ENCODE results near the gene TRAPPC3.

TRAPPC3 gene

DNA sequence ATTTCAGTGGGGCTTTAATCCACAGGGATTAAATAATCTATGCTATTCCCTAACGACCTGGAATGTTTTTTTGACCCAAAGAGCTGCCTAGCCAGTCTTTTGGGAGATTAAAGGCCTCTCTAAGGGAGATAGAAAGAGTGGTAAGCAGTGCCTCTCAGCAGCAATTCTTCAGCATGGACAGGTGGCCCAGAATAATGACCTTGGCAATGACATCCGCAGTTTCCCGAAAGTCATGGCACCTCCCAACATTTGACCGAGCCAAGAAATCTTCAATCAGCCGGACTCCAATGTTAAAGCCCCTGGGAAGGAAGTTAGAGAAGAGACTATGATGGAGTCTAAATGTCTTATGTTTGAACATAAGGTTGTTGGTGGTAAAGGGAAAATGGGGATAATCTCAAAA lies 9.8 kb downstream of the TRAPPC3 start:
- Histone ChIP-seq H3K4me3 (ENCODE audit: low read length) (no peak overlapping the region), H3K79me2 (ENCODE audit: low read length) (peaks cover 36% of the 10 kb centered on the region), H3K4me1 (ENCODE audit: low read length) (peaks cover 4% of the 10 kb centered on the region; the same call in 1 of the 2 replicates), H3K4me2 (ENCODE audit: low read length) (no peak overlapping the region), H4K20me1 (ENCODE audit: insufficient read depth, low read length) (no peaks in the 10 kb centered on the region), H3K9me3 (ENCODE audit: insufficient read depth, low read length) (no peaks in the 10 kb centered on the region), H3K27me3 (ENCODE audit: low read depth, low read length) (no peaks in the 10 kb centered on the region), H3K9ac (ENCODE audit: low read length) (no peak overlapping the region), H2AFZ (ENCODE audit: low read depth, low read length) (no peak overlapping the region), H3K36me3 (replicated peaks; ENCODE audit: low read depth, low read length) (no peaks in the 10 kb centered on the region), H3K27ac (ENCODE audit: low read length) (no peak overlapping the region)
- no peak for TF ChIP-seq EZH2phosphoT487 (IDR thresholded peaks at IDR 0.05; ENCODE audit: low read depth)
- TF ChIP-seq, protein P1, sequence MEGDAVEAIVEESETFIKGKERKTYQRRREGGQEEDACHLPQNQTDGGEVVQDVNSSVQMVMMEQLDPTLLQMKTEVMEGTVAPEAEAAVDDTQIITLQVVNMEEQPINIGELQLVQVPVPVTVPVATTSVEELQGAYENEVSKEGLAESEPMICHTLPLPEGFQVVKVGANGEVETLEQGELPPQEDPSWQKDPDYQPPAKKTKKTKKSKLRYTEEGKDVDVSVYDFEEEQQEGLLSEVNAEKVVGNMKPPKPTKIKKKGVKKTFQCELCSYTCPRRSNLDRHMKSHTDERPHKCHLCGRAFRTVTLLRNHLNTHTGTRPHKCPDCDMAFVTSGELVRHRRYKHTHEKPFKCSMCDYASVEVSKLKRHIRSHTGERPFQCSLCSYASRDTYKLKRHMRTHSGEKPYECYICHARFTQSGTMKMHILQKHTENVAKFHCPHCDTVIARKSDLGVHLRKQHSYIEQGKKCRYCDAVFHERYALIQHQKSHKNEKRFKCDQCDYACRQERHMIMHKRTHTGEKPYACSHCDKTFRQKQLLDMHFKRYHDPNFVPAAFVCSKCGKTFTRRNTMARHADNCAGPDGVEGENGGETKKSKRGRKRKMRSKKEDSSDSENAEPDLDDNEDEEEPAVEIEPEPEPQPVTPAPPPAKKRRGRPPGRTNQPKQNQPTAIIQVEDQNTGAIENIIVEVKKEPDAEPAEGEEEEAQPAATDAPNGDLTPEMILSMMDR (IDR thresholded peaks at IDR 0.05; ENCODE audit: low read depth, low read length): no peak

DNA sequence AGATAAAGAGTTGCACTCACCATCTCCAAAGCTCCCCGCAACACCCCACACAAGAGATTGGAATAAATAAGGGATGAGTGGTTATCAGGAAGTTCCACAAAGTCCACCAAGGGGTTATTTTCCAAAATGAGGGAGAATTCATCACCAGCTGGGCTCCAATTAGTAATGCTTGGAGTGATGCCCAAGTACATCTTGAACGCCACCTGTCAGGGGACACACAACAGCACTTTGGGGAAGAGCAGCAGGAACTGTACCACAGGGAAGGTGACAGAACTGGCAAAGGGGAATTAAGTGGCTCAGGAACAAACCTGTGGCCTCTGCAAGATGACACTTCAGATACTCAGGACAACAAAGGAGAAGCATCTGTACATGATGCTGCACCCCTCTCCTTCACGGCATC lies 11.5 kb downstream of the TRAPPC3 start:
- no peaks in the 10 kb centered on the region for H3K36me3 ChIP-seq (replicated peaks; ENCODE audit: low read depth, low read length)
- H3K79me2 ChIP-seq (ENCODE audit: low read length): peaks cover 24% of the 10 kb centered on the region
- H2AFZ ChIP-seq (ENCODE audit: low read depth, low read length): no peak overlapping the region
- no peaks in the 10 kb centered on the region for H3K9me3 ChIP-seq (ENCODE audit: insufficient read depth, low read length)
- H3K4me1 ChIP-seq (ENCODE audit: low read length): no peaks in the 10 kb centered on the region
- no peaks in the 10 kb centered on the region for H3K27me3 ChIP-seq (ENCODE audit: low read depth, low read length)
- no peak overlapping the region for H3K4me2 ChIP-seq (ENCODE audit: low read length)
- H3K4me3 ChIP-seq (ENCODE audit: low read length): no peak overlapping the region
- no peak overlapping the region for H3K27ac ChIP-seq (ENCODE audit: low read length)
- TF ChIP-seq, protein P1 (IDR thresholded peaks at IDR 0.05; ENCODE audit: low read depth, low read length): no peak
- TF ChIP-seq EZH2phosphoT487 (IDR thresholded peaks at IDR 0.05; ENCODE audit: low read depth): no peak
- no peaks in the 10 kb centered on the region for H4K20me1 ChIP-seq (ENCODE audit: insufficient read depth, low read length)
- H3K9ac ChIP-seq (ENCODE audit: low read length): no peak overlapping the region

DNA sequence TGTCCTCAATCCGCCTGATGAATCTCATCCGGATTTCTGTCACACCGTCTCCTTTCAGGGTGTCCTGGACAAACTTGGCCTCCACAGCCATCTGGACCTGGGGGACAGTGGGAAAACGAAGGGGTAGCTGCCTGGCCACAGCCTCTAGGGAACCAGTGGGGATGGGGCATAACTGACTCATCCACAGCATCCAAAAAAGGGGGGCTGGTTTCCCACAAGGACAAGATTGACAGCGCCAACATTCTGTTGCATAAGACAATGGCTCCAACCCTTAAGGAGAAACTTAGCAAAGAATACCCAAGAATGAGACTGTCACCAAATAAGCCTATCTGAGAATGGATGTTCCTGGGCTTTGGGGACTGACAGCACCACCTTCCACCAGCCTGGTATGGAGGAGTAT lies 12.1 kb downstream of the TRAPPC3 start:
- H2AFZ ChIP-seq (ENCODE audit: low read depth, low read length): no peak overlapping the region
- no peak overlapping the region for H3K27ac ChIP-seq (ENCODE audit: low read length)
- no peak overlapping the region for H3K9ac ChIP-seq (ENCODE audit: low read length)
- H3K4me1 ChIP-seq (ENCODE audit: low read length): no peaks in the 10 kb centered on the region
- no peak overlapping the region for H3K4me2 ChIP-seq (ENCODE audit: low read length)
- no peak for TF ChIP-seq EZH2phosphoT487 (IDR thresholded peaks at IDR 0.05; ENCODE audit: low read depth)
- TF ChIP-seq, protein P1 (IDR thresholded peaks at IDR 0.05; ENCODE audit: low read depth, low read length): no peak
- no peaks in the 10 kb centered on the region for H4K20me1 ChIP-seq (ENCODE audit: insufficient read depth, low read length)
- no peaks in the 10 kb centered on the region for H3K36me3 ChIP-seq (replicated peaks; ENCODE audit: low read depth, low read length)
- H3K79me2 ChIP-seq (ENCODE audit: low read length): peaks cover 18% of the 10 kb centered on the region
- H3K9me3 ChIP-seq (ENCODE audit: insufficient read depth, low read length): no peaks in the 10 kb centered on the region
- no peaks in the 10 kb centered on the region for H3K27me3 ChIP-seq (ENCODE audit: low read depth, low read length)
- H3K4me3 ChIP-seq (ENCODE audit: low read length): no peak overlapping the region

DNA sequence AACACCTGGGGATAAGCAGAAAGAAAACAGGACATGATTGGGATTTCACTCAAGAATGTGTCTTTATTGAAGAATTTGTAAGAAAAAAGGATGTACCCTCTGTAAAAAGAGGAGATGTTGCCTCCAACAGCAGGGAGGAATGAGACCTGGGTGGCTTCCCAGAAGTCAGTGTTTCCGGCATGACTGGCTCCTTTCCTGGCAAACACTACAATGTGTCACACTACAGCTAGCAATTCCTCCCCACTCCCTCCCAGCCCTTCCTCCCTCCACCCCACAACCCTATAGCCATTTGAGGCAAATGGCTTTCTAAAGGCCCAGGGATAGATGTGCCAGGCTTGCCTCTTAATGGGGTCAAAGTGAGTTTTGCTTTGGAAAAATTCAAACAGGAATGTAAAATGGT lies 12.8 kb downstream of the TRAPPC3 start:
- H3K4me2 ChIP-seq (ENCODE audit: low read length): no peak overlapping the region
- TF ChIP-seq EZH2phosphoT487 (IDR thresholded peaks at IDR 0.05; ENCODE audit: low read depth): no peak
- TF ChIP-seq, protein P1 (IDR thresholded peaks at IDR 0.05; ENCODE audit: low read depth, low read length): no peak
- H3K4me3 ChIP-seq (ENCODE audit: low read length): no peak overlapping the region
- peaks cover 14% of the 10 kb centered on the region; the same call in 1 of the 2 replicates for H3K79me2 ChIP-seq (ENCODE audit: low read length)
- H2AFZ ChIP-seq (ENCODE audit: low read depth, low read length): no peak overlapping the region
- H3K9me3 ChIP-seq (ENCODE audit: insufficient read depth, low read length): no peaks in the 10 kb centered on the region
- no peaks in the 10 kb centered on the region for H4K20me1 ChIP-seq (ENCODE audit: insufficient read depth, low read length)
- H3K27me3 ChIP-seq (ENCODE audit: low read depth, low read length): no peaks in the 10 kb centered on the region
- no peaks in the 10 kb centered on the region for H3K36me3 ChIP-seq (replicated peaks; ENCODE audit: low read depth, low read length)
- no peak overlapping the region for H3K27ac ChIP-seq (ENCODE audit: low read length)
- H3K4me1 ChIP-seq (ENCODE audit: low read length): no peaks in the 10 kb centered on the region
- no peak overlapping the region for H3K9ac ChIP-seq (ENCODE audit: low read length)

Measured in OCI-LY3 (cell line).